Panc1 (cell line): ENCODE data around the gene KCNH6.

Source experiments
- POLR2AphosphoS5 ChIP-seq: IDR thresholded peaks from 2 replicates; pipeline ENCODE4 v1.6.1; 2012; ENCODE audit warnings: mild to moderate bottlenecking, low read depth, low read length, moderate library complexity
- SIN3A ChIP-seq: IDR thresholded peaks from 2 replicates; pipeline ENCODE4 v1.6.1; 2012; ENCODE audit warnings: low read depth, mild to moderate bottlenecking, low read length, moderate library complexity, borderline replicate concordance; ENCODE audit not compliant: insufficient read depth
- TCF7L2 ChIP-seq: IDR thresholded peaks from 2 replicates; pipeline ENCODE4 v1.6.1; 2011; ENCODE audit warnings: mild to moderate bottlenecking, low read depth, low read length, inconsistent platforms
- TF ChIP-seq, protein P1 (sequence below): fragments of 450-650 bp; IDR thresholded peaks from 2 replicates; pipeline ENCODE4 v1.5.1; 2017; ENCODE audit warnings: mild to moderate bottlenecking

DNA sequence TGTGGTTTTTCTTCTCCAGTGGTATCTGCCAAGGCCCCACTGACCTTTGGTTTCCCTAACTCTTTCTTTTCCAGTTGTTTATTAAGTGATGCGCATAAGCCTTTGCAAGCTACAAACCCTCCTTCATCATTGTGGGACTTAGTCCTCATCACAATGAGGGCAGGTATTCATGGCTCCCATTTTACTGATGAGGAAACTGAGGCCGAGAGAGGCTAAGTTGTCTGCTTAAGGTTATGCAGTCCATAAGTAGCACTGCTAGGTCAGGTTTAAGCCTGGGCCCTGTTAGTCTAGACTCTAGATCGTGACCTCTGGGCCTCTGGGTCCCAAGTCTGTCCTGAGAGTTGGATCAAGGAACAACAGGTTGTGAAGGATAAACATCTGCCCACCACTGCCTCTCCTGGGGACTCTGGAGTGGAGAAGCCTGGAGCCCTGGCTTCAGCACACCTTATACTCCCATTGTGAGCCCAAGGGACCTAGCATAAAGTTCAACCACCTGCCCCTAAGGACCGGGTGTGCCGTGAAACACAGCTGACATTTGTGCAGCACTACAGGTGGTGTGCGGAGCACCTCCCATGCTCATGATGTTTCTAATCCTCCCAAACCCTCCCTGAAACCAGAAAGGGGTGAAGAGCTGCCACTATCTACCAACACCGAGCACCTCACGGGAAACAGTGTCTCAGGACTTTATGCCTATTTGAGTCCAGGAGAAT is 5.2 kb upstream of the KCNH6 start:
- TF ChIP-seq, protein P1, sequence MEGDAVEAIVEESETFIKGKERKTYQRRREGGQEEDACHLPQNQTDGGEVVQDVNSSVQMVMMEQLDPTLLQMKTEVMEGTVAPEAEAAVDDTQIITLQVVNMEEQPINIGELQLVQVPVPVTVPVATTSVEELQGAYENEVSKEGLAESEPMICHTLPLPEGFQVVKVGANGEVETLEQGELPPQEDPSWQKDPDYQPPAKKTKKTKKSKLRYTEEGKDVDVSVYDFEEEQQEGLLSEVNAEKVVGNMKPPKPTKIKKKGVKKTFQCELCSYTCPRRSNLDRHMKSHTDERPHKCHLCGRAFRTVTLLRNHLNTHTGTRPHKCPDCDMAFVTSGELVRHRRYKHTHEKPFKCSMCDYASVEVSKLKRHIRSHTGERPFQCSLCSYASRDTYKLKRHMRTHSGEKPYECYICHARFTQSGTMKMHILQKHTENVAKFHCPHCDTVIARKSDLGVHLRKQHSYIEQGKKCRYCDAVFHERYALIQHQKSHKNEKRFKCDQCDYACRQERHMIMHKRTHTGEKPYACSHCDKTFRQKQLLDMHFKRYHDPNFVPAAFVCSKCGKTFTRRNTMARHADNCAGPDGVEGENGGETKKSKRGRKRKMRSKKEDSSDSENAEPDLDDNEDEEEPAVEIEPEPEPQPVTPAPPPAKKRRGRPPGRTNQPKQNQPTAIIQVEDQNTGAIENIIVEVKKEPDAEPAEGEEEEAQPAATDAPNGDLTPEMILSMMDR = no peak
- no peak for TF ChIP-seq POLR2AphosphoS5
- no peak for TF ChIP-seq SIN3A
- TF ChIP-seq TCF7L2 = no peak
